ENCODE measurements around the gene PLEKHA4. TPM values are rescaled to one million over a fixed set of nuclear protein-coding genes. Genes with fewer than 3 reads are reported as not detected.

PLEKHA4 gene
- total and polyA plus RNA-seq, 10 of the 15 experiments (the other 5 are each of a cell fraction or from before 2014, with no cell fraction given), result 0.13 to 10.0 (median 6.4) TPM; not detected in 1

DNA sequence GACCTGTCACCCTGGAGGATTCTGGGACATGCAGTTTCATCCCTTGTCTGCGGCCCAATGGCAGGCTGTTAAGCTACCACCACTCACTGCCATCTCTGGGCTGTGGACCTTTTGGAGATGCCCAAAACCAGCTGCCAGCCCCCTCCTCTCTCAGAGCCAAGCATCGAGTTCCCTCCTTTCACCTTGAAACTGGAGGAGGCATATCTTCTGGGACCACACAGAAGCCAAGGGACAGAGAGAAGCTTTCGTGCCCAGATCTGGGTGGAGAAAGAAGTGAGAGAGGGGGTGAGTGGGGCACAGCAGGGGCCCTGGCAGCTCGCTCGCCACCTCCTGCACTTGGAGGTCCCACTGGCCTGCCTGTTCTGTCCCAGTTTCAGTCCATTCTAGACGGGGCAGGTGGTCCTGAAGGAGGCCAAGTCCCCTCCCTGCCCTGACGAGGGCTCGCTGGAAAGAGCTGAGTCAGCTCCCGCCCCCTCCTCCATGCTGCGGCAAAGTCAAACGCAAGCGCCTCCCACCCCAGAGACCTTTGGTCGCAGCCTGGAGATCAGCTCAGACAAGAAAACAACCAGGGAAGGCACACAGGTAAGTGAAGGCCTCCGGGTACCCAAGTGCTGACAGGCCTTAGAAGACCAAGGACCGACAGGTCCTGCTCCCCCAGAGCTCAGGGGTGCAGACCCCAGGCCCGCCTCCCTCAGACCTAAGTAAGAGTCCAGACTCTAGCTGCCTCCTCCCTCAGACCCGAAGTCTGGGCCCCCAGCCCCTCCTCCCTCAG, 61.4 kb downstream of the PLEKHA4 start (continued):
- TF ChIP-seq, protein P1, sequence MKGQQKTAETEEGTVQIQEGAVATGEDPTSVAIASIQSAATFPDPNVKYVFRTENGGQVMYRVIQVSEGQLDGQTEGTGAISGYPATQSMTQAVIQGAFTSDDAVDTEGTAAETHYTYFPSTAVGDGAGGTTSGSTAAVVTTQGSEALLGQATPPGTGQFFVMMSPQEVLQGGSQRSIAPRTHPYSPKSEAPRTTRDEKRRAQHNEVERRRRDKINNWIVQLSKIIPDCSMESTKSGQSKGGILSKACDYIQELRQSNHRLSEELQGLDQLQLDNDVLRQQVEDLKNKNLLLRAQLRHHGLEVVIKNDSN (IDR thresholded peaks at IDR 0.05; ENCODE audit: borderline replicate concordance, extremely low read length, insufficient read depth, low read depth, low read length), result no peak
- TF ChIP-seq NR2C1 (IDR thresholded peaks at IDR 0.05), result 0 out of 2 replicates have a peak, but pooled peaks have one; percentile 20
- TF ChIP-seq TBL1XR1 (IDR thresholded peaks at IDR 0.05; ENCODE audit: low read depth, low read length), result no peak
- TF ChIP-seq TARDBP (IDR thresholded peaks at IDR 0.05; ENCODE audit: borderline replicate concordance), result no peak

DNA sequence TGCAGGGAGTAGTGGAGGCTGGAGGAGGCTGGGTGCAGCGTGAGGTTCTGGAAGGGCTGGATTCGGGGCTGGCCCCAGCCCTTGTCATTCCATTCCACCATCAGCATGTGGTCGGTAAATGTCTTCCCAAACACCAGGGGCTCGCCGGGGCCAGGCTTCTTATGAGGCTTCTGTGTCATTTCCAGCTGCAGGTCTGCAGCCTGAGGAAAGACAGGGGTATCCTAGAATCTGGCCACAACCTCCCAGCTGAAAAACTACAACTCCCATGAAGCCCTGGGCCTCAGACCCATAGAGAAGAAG, 61.9 kb downstream of the PLEKHA4 start:
- no TSS peak for BruUV-seq (replicated peaks)
- Histone ChIP-seq H3K4me1 (ENCODE audit: control insufficient read depth, insufficient read depth, low read length) (no peaks in the 10 kb centered on the region), H2AFZ (ENCODE audit: control insufficient read depth, low read depth, low read length) (no peak overlapping the region), H3K9ac (ENCODE audit: control insufficient read depth, insufficient read depth, low read length) (no peak overlapping the region), H3K79me2 (ENCODE audit: control insufficient read depth, insufficient read depth, low read length) (peaks cover 13% of the 10 kb centered on the region), H3K4me3 (no peak overlapping the region), H4K20me1 (ENCODE audit: control insufficient read depth, insufficient read depth) (no peaks in the 10 kb centered on the region), H3K9me3 (replicated peaks; ENCODE audit: control insufficient read depth, insufficient read depth, low read length) (no peaks in the 10 kb centered on the region), H3K4me2 (ENCODE audit: control insufficient read depth, insufficient read depth) (no peak overlapping the region), H3K27me3 (replicated peaks in 1 of 2; ENCODE audit: control insufficient read depth in 2 of 2, insufficient read depth in 2 of 2, low read length in 1 of 2) (no peaks in the 10 kb centered on the region), H3K36me3 (ENCODE audit: control insufficient read depth in 2 of 2, insufficient read depth in 2 of 2, low read length in 1 of 2) (no peaks in the 10 kb centered on the region; a peak in 1 of 4 replicates), H3K27ac (ENCODE audit: control insufficient read depth, insufficient read depth) (no peak overlapping the region)
- in situ Hi-C loops (cut with MboI), result no loop called here
- no peak for ATAC-seq
- TF ChIP-seq CREM (IDR thresholded peaks at IDR 0.05; ENCODE audit: low read depth), result peak; percentile 55; the same call in 1 of the 2 replicates
- TF ChIP-seq LARP7 (IDR thresholded peaks at IDR 0.05), result no peak
- no peak for TF ChIP-seq NBN (IDR thresholded peaks at IDR 0.05)
- TF ChIP-seq YY1 (IDR thresholded peaks at IDR 0.05; ENCODE audit: low read depth, low read length), result peak; percentile 54; the same call in 1 of the 2 replicates
- TF ChIP-seq, protein P2, sequence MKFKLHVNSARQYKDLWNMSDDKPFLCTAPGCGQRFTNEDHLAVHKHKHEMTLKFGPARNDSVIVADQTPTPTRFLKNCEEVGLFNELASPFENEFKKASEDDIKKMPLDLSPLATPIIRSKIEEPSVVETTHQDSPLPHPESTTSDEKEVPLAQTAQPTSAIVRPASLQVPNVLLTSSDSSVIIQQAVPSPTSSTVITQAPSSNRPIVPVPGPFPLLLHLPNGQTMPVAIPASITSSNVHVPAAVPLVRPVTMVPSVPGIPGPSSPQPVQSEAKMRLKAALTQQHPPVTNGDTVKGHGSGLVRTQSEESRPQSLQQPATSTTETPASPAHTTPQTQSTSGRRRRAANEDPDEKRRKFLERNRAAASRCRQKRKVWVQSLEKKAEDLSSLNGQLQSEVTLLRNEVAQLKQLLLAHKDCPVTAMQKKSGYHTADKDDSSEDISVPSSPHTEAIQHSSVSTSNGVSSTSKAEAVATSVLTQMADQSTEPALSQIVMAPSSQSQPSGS (IDR thresholded peaks at IDR 0.05; ENCODE audit: low read length), result no peak
- TF ChIP-seq BCL11A (IDR thresholded peaks at IDR 0.05; ENCODE audit: low read depth, low read length), result no peak
- no peak for TF ChIP-seq POLR2AphosphoS5 (IDR thresholded peaks at IDR 0.05; ENCODE audit: low read length)
- TF ChIP-seq ZBED1 (IDR thresholded peaks at IDR 0.05; ENCODE audit: borderline replicate concordance), result no peak
- TF ChIP-seq HCFC1 (IDR thresholded peaks at IDR 0.05; ENCODE audit: low read length), result peak; percentile 97
- TF ChIP-seq, protein P3, sequence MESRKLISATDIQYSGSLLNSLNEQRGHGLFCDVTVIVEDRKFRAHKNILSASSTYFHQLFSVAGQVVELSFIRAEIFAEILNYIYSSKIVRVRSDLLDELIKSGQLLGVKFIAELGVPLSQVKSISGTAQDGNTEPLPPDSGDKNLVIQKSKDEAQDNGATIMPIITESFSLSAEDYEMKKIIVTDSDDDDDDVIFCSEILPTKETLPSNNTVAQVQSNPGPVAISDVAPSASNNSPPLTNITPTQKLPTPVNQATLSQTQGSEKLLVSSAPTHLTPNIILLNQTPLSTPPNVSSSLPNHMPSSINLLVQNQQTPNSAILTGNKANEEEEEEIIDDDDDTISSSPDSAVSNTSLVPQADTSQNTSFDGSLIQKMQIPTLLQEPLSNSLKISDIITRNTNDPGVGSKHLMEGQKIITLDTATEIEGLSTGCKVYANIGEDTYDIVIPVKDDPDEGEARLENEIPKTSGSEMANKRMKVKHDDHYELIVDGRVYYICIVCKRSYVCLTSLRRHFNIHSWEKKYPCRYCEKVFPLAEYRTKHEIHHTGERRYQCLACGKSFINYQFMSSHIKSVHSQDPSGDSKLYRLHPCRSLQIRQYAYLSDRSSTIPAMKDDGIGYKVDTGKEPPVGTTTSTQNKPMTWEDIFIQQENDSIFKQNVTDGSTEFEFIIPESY (IDR thresholded peaks at IDR 0.05), result no peak
- TF ChIP-seq, protein P4, sequence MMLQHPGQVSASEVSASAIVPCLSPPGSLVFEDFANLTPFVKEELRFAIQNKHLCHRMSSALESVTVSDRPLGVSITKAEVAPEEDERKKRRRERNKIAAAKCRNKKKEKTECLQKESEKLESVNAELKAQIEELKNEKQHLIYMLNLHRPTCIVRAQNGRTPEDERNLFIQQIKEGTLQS (IDR thresholded peaks at IDR 0.05; ENCODE audit: borderline replicate concordance, extremely low read depth, low read depth, low read length), result peak; percentile 58; the same call in 1 of the 2 replicates
- peak; percentile 52; the same call in 1 of the 2 replicates for TF ChIP-seq IKZF1 (conservative IDR thresholded peaks at IDR 0.05)
- TF ChIP-seq SIX5 (IDR thresholded peaks at IDR 0.05; ENCODE audit: low read depth, low read length, severe bottlenecking), result peak; percentile 97
- TF ChIP-seq TARDBP (IDR thresholded peaks at IDR 0.05; ENCODE audit: borderline replicate concordance), result peak; percentile 86; the same call in 1 of the 2 replicates
- RAD21 ChIA-PET (ENCODE audit: unreplicated experiment), result interaction anchor here (0.7 to 1.5 kb wide), 4 partner anchors 11 to 161 kb away, joined by 3 to 15 read pairs (median 4); partner anchors contain the start of gene CA11
- 90% methylated on average over 5 of the region's 5 CpGs for WGBS (ENCODE audit: insufficient coverage, insufficient replicate concordance, low lambda C conversion rate, missing lambda C conversion rate)
- CTCF ChIA-PET, result interaction anchor here (0.9 to 4.7 kb wide), 9 partner anchors 10 to 307 kb away, joined by 3 to 31 read pairs (median 4); partner anchors contain the start of genes GYS1 and RUVBL2
- POLR2A ChIA-PET, result no interaction called here
- FAIRE-seq, result no peak
- intact Hi-C loops (cut with micrococcal nuclease; ENCODE audit: unreplicated experiment), result no loop called here
- SMC1A ChIA-PET (ENCODE audit: uncharacterized antibody, unreplicated experiment), result interaction anchor here (0.9 to 3.3 kb wide), 5 partner anchors 11 to 164 kb away, joined by 3 to 9 read pairs (median 3); partner anchors contain the start of gene HSD17B14
- no peak for DNase-seq (ENCODE audit: low read depth, low spot score)
